GM23338 (cell line): Measurements from ENCODE around the gene FBXO34. TPM values are rescaled to one million over a fixed set of nuclear protein-coding genes. Genes with fewer than 3 reads are reported as not detected.

Experiments
- ATAC-seq: fragments of 200-7000 bp; cut with Tn5 transposase; 3 replicates; pipeline ENCODE4 v1.9.1; 2020
- DNase-seq: peaks from one replicate; pipeline ENCODE4 v3.0.0-alpha.2; 2015; ENCODE audit warnings: low spot score
- H2AFZ ChIP-seq: fragments of 200-600 bp; sonication (generic); 2 replicates; pipeline ENCODE4 v1.8.0; 2016; ENCODE audit warnings: antibody characterized with exemption, mild to moderate bottlenecking, moderate library complexity
- H3F3A ChIP-seq: fragments of 200-600 bp; sonication (generic); replicated peaks from 2 replicates; pipeline ENCODE4 v1.8.0; 2017; ENCODE audit warnings: antibody characterized with exemption, mixed run types, low read depth
- H3K27ac ChIP-seq: fragments of 200-600 bp; sonication (generic); 2 replicates; pipeline ENCODE4 v1.6.1; 2016; ENCODE audit warnings: low read depth
- H3K27me3 ChIP-seq: fragments of 200-600 bp; sonication (generic); 2 replicates; pipeline ENCODE4 v1.8.0; 2016; ENCODE audit warnings: mild to moderate bottlenecking, mixed run types, moderate library complexity; ENCODE audit not compliant: insufficient read depth
- H3K36me3 ChIP-seq: fragments of 200-600 bp; sonication (generic); 2 replicates; pipeline ENCODE4 v1.8.0; 2016; ENCODE audit warnings: mild to moderate bottlenecking; ENCODE audit not compliant: insufficient read depth
- H3K4me1 ChIP-seq: fragments of 200-600 bp; sonication (generic); 2 replicates; pipeline ENCODE4 v1.8.0; 2016; ENCODE audit warnings: mild to moderate bottlenecking, moderate library complexity; ENCODE audit not compliant: insufficient read depth
- H3K4me2 ChIP-seq: fragments of 200-600 bp; sonication (generic); 2 replicates; pipeline ENCODE4 v1.7.1; 2017; ENCODE audit warnings: mixed run types
- H3K4me3 ChIP-seq: fragments of 200-600 bp; sonication (generic); 2 replicates; pipeline ENCODE4 v1.6.1; 2016; ENCODE audit warnings: mixed run types
- H3K79me2 ChIP-seq: fragments of 200-600 bp; sonication (generic); replicated peaks from 2 replicates; pipeline ENCODE4 v1.8.0; 2017; ENCODE audit warnings: mild to moderate bottlenecking; ENCODE audit not compliant: insufficient read depth
- H3K9me2 ChIP-seq: fragments of 200-600 bp; sonication (generic); 2 replicates; pipeline ENCODE4 v1.8.0; 2017; ENCODE audit not compliant: insufficient read depth
- H4K20me1 ChIP-seq: fragments of 200-600 bp; sonication (generic); replicated peaks from 2 replicates; pipeline ENCODE4 v1.8.0; 2017; ENCODE audit warnings: mild to moderate bottlenecking; ENCODE audit not compliant: insufficient read depth
- H3K27ac Mint-ChIP-seq: 2 replicates; pipeline ENCODE4 v1.8.0; 2020; ENCODE audit warnings: inconsistent platforms, mild to moderate bottlenecking, moderate library complexity, mixed read lengths
- H3K27me3 Mint-ChIP-seq: 3 replicates; pipeline ENCODE4 v1.8.0; 2022; ENCODE audit warnings: low read depth, mild to moderate bottlenecking, moderate library complexity, mixed read lengths, inconsistent platforms; ENCODE audit not compliant: insufficient read depth, poor library complexity
- H3K36me3 Mint-ChIP-seq: 3 replicates; pipeline ENCODE4 v1.8.0; 2021; ENCODE audit warnings: low read depth, mild to moderate bottlenecking, inconsistent platforms, moderate library complexity, mixed read lengths
- H3K4me1 Mint-ChIP-seq: 3 replicates; pipeline ENCODE4 v1.8.0; 2020; ENCODE audit warnings: mild to moderate bottlenecking, inconsistent platforms, mixed read lengths
- H3K4me3 Mint-ChIP-seq: 3 replicates; pipeline ENCODE4 v1.8.0; 2021; ENCODE audit warnings: moderate library complexity, mild to moderate bottlenecking, inconsistent platforms, mixed read lengths
- H3K9me3 Mint-ChIP-seq: 3 replicates; pipeline ENCODE4 v1.8.0; 2020; ENCODE audit warnings: moderate library complexity, mild to moderate bottlenecking, inconsistent platforms, mixed read lengths
- CREB1 ChIP-seq: fragments of 250-450 bp; sonication (Bioruptor Pico); IDR thresholded peaks from 2 replicates; pipeline ENCODE4 v1.5.0; 2020; ENCODE audit warnings: low read depth, mild to moderate bottlenecking, moderate library complexity
- EZH2phosphoT487 ChIP-seq: fragments of 200-600 bp; sonication (generic); IDR thresholded peaks from one replicate; pipeline ENCODE4 v1.8.1; 2018; ENCODE audit warnings: antibody characterized with exemption; ENCODE audit not compliant: unreplicated experiment
- JUNB ChIP-seq: IDR thresholded peaks from one replicate; pipeline ENCODE4 v1.6.1; 2016; ENCODE audit warnings: antibody characterized with exemption; ENCODE audit not compliant: unreplicated experiment
- NANOG ChIP-seq: IDR thresholded peaks from 2 replicates; pipeline ENCODE4 v1.6.1; 2016; ENCODE audit warnings: antibody characterized with exemption, borderline replicate concordance
- POLR2AphosphoS5 ChIP-seq: IDR thresholded peaks from 2 replicates; pipeline ENCODE4 v1.6.1; 2016; ENCODE audit warnings: antibody characterized with exemption, low read depth
- STAT1 ChIP-seq: IDR thresholded peaks from one replicate; pipeline ENCODE4 v1.6.1; 2016; ENCODE audit warnings: antibody characterized with exemption; ENCODE audit not compliant: unreplicated experiment
- ZNF114 ChIP-seq: fragments of 250-450 bp; sonication (Bioruptor Pico); IDR thresholded peaks from 2 replicates; pipeline ENCODE4 v1.5.0; 2020; ENCODE audit warnings: mild to moderate bottlenecking, moderate library complexity
- ZNF331 ChIP-seq: fragments of 250-450 bp; sonication (Bioruptor Pico); IDR thresholded peaks from 2 replicates; pipeline ENCODE4 v1.5.0; 2020; ENCODE audit warnings: low read depth, mild to moderate bottlenecking, moderate library complexity
- polyA plus RNA-seq: library from polyadenylated mRNA; unstranded; fragments of >200 nt; fragmentation: Nextera tagmentation; extraction: Ambion mirVana; gene quantifications from 2 replicates; pipeline ENCODE4 v1.2.1, GENCODE V29; 2016
- total RNA-seq: library from RNA; depleted of rRNA; stranded (reverse); fragments of >200 nt; shearing (Covaris generic); gene quantifications from 2 replicates; pipeline ENCODE4 v1.2.3, GENCODE V29; 2014
- TF ChIP-seq, protein P1 (sequence below): fragments of 250-450 bp; sonication (Bioruptor Pico); IDR thresholded peaks from 2 replicates; pipeline ENCODE4 v1.5.0; 2020; ENCODE audit warnings: mild to moderate bottlenecking, moderate library complexity
- TF ChIP-seq, protein P2 (sequence below): IDR thresholded peaks from 2 replicates; pipeline ENCODE4 v1.6.1; 2016; ENCODE audit warnings: antibody characterized with exemption
- TF ChIP-seq, protein P3 (sequence below): IDR thresholded peaks from one replicate; pipeline ENCODE4 v1.6.1; 2018; ENCODE audit warnings: antibody characterized with exemption; ENCODE audit not compliant: unreplicated experiment
- TF ChIP-seq, protein P4 (sequence below), 2 experiments: fragments of 200-600 bp in 1 of 2; sonication (generic) in 1 of 2; conservative IDR thresholded peaks; 2 replicates each; pipeline versions ENCODE4 v1.5.1 to v1.6.1; 2016 to 2017; ENCODE audit warnings: antibody characterized with exemption in 2 of 2, low read depth in 2 of 2, mild to moderate bottlenecking in 2 of 2, moderate library complexity in 1 of 2

FBXO34 gene
- total and polyA plus RNA-seq, 2 experiments from 2014 or later: 9.4 to 13.4 TPM

DNA sequence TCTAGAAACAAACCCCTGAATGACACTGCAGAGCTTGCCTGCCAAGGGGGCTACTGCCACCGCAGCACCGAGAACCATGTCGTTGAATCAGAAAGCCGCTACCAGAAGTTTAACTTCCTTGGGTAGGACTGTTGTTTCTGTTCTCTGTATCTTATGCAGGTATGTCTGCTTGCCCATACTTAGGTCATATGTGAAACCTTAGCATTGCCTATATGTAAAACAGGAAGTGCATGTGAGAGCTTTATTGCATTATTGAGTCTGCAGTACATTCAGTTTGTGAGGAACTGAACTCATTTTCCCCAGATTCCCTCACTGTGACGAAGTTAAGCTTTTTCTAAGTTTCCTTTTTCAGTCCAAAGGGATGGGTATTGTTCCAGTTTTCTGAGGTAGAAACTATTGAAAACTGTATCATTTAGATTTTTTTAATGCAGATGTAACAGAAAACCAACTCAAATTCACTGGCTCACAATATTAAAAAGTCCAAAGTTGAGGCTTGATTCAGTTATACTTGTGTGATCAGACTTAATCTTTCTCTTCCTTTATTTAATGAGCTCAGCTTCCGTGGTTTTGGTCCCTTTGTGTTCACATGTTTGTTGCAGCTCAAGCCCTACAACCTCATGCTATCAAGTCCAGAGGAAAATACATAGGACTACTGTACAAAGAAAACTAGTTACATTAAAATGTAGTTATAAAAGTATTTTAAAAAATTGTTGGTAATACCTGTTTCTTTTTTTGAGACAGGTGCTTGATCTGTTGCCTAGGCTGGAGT lies 6.9 kb downstream of the FBXO34 start:
- Histone ChIP-seq H3K4me2 (no peak overlapping the region), H3K36me3 (no peaks in the 10 kb centered on the region), H3K27ac (no peak overlapping the region), H4K20me1 (peaks cover 16% of the 10 kb centered on the region), H3K4me1 (peaks cover 1% of the 10 kb centered on the region; the same call in 1 of the 2 replicates), H3K9me2 (no peaks in the 10 kb centered on the region), H3F3A (no peaks in the 10 kb centered on the region), H3K27me3 (no peaks in the 10 kb centered on the region), H2AFZ (no peak overlapping the region), H3K4me3 (no peak overlapping the region), H3K79me2 (peaks cover 91% of the 10 kb centered on the region)
- ATAC-seq (no peak), DNase-seq (no peak)
- peaks cover 5% of the 10 kb centered on the region for H3K4me1 Mint-ChIP-seq
- no peak overlapping the region for H3K4me3 Mint-ChIP-seq
- no peak for TF ChIP-seq JUNB
- no peak for TF ChIP-seq EZH2phosphoT487
- TF ChIP-seq, protein P1, sequence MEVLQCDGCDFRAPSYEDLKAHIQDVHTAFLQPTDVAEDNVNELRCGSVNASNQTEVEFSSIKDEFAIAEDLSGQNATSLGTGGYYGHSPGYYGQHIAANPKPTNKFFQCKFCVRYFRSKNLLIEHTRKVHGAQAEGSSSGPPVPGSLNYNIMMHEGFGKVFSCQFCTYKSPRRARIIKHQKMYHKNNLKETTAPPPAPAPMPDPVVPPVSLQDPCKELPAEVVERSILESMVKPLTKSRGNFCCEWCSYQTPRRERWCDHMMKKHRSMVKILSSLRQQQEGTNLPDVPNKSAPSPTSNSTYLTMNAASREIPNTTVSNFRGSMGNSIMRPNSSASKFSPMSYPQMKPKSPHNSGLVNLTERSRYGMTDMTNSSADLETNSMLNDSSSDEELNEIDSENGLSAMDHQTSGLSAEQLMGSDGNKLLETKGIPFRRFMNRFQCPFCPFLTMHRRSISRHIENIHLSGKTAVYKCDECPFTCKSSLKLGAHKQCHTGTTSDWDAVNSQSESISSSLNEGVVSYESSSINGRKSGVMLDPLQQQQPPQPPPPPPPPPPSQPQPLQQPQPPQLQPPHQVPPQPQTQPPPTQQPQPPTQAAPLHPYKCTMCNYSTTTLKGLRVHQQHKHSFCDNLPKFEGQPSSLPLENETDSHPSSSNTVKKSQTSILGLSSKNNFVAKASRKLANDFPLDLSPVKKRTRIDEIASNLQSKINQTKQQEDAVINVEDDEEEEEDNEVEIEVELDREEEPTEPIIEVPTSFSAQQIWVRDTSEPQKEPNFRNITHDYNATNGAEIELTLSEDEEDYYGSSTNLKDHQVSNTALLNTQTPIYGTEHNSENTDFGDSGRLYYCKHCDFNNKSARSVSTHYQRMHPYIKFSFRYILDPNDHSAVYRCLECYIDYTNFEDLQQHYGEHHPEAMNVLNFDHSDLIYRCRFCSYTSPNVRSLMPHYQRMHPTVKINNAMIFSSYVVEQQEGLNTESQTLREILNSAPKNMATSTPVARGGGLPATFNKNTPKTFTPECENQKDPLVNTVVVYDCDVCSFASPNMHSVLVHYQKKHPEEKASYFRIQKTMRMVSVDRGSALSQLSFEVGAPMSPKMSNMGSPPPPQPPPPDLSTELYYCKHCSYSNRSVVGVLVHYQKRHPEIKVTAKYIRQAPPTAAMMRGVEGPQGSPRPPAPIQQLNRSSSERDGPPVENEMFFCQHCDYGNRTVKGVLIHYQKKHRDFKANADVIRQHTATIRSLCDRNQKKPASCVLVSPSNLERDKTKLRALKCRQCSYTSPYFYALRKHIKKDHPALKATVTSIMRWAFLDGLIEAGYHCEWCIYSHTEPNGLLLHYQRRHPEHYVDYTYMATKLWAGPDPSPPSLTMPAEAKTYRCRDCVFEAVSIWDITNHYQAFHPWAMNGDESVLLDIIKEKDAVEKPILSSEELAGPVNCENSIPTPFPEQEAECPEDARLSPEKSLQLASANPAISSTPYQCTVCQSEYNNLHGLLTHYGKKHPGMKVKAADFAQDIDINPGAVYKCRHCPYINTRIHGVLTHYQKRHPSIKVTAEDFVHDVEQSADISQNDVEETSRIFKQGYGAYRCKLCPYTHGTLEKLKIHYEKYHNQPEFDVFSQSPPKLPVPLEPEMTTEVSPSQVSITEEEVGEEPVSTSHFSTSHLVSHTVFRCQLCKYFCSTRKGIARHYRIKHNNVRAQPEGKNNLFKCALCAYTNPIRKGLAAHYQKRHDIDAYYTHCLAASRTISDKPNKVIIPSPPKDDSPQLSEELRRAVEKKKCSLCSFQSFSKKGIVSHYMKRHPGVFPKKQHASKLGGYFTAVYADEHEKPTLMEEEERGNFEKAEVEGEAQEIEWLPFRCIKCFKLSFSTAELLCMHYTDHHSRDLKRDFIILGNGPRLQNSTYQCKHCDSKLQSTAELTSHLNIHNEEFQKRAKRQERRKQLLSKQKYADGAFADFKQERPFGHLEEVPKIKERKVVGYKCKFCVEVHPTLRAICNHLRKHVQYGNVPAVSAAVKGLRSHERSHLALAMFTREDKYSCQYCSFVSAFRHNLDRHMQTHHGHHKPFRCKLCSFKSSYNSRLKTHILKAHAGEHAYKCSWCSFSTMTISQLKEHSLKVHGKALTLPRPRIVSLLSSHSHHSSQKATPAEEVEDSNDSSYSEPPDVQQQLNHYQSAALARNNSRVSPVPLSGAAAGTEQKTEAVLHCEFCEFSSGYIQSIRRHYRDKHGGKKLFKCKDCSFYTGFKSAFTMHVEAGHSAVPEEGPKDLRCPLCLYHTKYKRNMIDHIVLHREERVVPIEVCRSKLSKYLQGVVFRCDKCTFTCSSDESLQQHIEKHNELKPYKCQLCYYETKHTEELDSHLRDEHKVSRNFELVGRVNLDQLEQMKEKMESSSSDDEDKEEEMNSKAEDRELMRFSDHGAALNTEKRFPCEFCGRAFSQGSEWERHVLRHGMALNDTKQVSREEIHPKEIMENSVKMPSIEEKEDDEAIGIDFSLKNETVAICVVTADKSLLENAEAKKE (CRISPR knock-in tag): no peak
- TF ChIP-seq ZNF331 (CRISPR knock-in tag): no peak
- TF ChIP-seq STAT1: no peak
- TF ChIP-seq, protein P2, sequence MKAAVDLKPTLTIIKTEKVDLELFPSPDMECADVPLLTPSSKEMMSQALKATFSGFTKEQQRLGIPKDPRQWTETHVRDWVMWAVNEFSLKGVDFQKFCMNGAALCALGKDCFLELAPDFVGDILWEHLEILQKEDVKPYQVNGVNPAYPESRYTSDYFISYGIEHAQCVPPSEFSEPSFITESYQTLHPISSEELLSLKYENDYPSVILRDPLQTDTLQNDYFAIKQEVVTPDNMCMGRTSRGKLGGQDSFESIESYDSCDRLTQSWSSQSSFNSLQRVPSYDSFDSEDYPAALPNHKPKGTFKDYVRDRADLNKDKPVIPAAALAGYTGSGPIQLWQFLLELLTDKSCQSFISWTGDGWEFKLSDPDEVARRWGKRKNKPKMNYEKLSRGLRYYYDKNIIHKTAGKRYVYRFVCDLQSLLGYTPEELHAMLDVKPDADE: no peak
- TF ChIP-seq, protein P3, sequence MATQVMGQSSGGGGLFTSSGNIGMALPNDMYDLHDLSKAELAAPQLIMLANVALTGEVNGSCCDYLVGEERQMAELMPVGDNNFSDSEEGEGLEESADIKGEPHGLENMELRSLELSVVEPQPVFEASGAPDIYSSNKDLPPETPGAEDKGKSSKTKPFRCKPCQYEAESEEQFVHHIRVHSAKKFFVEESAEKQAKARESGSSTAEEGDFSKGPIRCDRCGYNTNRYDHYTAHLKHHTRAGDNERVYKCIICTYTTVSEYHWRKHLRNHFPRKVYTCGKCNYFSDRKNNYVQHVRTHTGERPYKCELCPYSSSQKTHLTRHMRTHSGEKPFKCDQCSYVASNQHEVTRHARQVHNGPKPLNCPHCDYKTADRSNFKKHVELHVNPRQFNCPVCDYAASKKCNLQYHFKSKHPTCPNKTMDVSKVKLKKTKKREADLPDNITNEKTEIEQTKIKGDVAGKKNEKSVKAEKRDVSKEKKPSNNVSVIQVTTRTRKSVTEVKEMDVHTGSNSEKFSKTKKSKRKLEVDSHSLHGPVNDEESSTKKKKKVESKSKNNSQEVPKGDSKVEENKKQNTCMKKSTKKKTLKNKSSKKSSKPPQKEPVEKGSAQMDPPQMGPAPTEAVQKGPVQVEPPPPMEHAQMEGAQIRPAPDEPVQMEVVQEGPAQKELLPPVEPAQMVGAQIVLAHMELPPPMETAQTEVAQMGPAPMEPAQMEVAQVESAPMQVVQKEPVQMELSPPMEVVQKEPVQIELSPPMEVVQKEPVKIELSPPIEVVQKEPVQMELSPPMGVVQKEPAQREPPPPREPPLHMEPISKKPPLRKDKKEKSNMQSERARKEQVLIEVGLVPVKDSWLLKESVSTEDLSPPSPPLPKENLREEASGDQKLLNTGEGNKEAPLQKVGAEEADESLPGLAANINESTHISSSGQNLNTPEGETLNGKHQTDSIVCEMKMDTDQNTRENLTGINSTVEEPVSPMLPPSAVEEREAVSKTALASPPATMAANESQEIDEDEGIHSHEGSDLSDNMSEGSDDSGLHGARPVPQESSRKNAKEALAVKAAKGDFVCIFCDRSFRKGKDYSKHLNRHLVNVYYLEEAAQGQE: no peak
- no peak for TF ChIP-seq NANOG
- no peak for TF ChIP-seq POLR2AphosphoS5
- no peak for TF ChIP-seq CREB1 (CRISPR knock-in tag)
- TF ChIP-seq, protein P4, sequence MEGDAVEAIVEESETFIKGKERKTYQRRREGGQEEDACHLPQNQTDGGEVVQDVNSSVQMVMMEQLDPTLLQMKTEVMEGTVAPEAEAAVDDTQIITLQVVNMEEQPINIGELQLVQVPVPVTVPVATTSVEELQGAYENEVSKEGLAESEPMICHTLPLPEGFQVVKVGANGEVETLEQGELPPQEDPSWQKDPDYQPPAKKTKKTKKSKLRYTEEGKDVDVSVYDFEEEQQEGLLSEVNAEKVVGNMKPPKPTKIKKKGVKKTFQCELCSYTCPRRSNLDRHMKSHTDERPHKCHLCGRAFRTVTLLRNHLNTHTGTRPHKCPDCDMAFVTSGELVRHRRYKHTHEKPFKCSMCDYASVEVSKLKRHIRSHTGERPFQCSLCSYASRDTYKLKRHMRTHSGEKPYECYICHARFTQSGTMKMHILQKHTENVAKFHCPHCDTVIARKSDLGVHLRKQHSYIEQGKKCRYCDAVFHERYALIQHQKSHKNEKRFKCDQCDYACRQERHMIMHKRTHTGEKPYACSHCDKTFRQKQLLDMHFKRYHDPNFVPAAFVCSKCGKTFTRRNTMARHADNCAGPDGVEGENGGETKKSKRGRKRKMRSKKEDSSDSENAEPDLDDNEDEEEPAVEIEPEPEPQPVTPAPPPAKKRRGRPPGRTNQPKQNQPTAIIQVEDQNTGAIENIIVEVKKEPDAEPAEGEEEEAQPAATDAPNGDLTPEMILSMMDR (conservative IDR thresholded peaks at IDR 0.05; ENCODE audit: low read depth in 2 of 2): no peak
- no peak for TF ChIP-seq ZNF114 (CRISPR knock-in tag)
- no peaks in the 10 kb centered on the region for H3K27me3 Mint-ChIP-seq
- H3K9me3 Mint-ChIP-seq: no peaks in the 10 kb centered on the region
- H3K27ac Mint-ChIP-seq: peak overlapping the region; percentile 54; the same call in 1 of the 2 replicates
- no peaks in the 10 kb centered on the region for H3K36me3 Mint-ChIP-seq
